HL-60 (cell line): ENCODE results near the gene BUD23.

Experiments
- CTCF ChIP-seq: IDR thresholded peaks from one replicate; pipeline ENCODE4 v1.5.1; 2011; ENCODE audit warnings: low read length, control low read depth, inconsistent platforms; ENCODE audit not compliant: insufficient read depth
- POLR2AphosphoS5 ChIP-seq: IDR thresholded peaks from 2 replicates; pipeline ENCODE4 v1.6.1; 2012; ENCODE audit warnings: low read depth

GRCh38 chr7:73708961-73709549, 25.7 kb downstream of the BUD23 start:
- no peak for TF ChIP-seq POLR2AphosphoS5
- TF ChIP-seq CTCF, result no peak
